ENCODE data around the gene ATP5F1E. TPM values are rescaled to one million over a fixed set of nuclear protein-coding genes. Genes with fewer than 3 reads are reported as not detected.

ATP5F1E gene
- total and polyA plus RNA-seq, 12 donors: 13.3 to 131 (median 55.3) TPM

GRCh38 chr20:59006167-59006863 lies 25.8 kb downstream of the ATP5F1E start:
- intact Hi-C loops (cut with DNase I): no loop called here
- H3K27me3 ChIP-seq: no peaks in the 10 kb centered on the region
- TF ChIP-seq CTCF (IDR thresholded peaks at IDR 0.05) (no peak), POLR2A (IDR thresholded peaks at IDR 0.05) (no peak)
- WGBS, 4 donors: 40 to 90% (median 44%) methylated on average over 10 to 29 of the region's 29 CpGs
- DNase-seq: peak in 3 of 7 donors; percentile 27 to 41 (median 30)
- peaks cover 0 to 8% of the 10 kb centered on the region in 2 donors for H3K36me3 ChIP-seq (replicated peaks in 1 of 2)
- peak overlapping the region in 3 of 4 donors; percentile 28 to 82 (median 38) for H3K4me3 ChIP-seq
- H3K4me1 ChIP-seq (replicated peaks in 1 of 2): peaks cover 17 to 34% of the 10 kb centered on the region in 2 donors
- no peaks in the 10 kb centered on the region for H3K9me3 ChIP-seq (replicated peaks in 1 of 3)
- H3K27ac ChIP-seq: peak overlapping the region; percentile 24 to 87 (median 75)

- 50 to 78% (median 69%) methylated on average over 1 to 3 of the region's 3 CpGs for WGBS, 4 donors
- Histone ChIP-seq H3K9me3 (replicated peaks in 1 of 3) (no peaks in the 10 kb centered on the region), H3K27me3 (no peaks in the 10 kb centered on the region), H3K4me3 (peak overlapping the region in 2 of 4 donors; percentile 38 to 82), H3K4me1 (replicated peaks in 1 of 2) (peaks cover 15 to 34% of the 10 kb centered on the region in 2 donors), H3K36me3 (replicated peaks in 1 of 2) (peaks cover 0 to 13% of the 10 kb centered on the region in 2 donors), H3K27ac (peak overlapping the region in 4 of 5 donors; percentile 68 to 87 (median 80))
- intact Hi-C loops (cut with DNase I): no loop called here
- DNase-seq: no peak
- TF ChIP-seq POLR2A (IDR thresholded peaks at IDR 0.05) (no peak), CTCF (IDR thresholded peaks at IDR 0.05) (no peak)
Observed at GRCh38 chr20:59005523-59006166, 26.5 kb downstream of the ATP5F1E start.

DNA sequence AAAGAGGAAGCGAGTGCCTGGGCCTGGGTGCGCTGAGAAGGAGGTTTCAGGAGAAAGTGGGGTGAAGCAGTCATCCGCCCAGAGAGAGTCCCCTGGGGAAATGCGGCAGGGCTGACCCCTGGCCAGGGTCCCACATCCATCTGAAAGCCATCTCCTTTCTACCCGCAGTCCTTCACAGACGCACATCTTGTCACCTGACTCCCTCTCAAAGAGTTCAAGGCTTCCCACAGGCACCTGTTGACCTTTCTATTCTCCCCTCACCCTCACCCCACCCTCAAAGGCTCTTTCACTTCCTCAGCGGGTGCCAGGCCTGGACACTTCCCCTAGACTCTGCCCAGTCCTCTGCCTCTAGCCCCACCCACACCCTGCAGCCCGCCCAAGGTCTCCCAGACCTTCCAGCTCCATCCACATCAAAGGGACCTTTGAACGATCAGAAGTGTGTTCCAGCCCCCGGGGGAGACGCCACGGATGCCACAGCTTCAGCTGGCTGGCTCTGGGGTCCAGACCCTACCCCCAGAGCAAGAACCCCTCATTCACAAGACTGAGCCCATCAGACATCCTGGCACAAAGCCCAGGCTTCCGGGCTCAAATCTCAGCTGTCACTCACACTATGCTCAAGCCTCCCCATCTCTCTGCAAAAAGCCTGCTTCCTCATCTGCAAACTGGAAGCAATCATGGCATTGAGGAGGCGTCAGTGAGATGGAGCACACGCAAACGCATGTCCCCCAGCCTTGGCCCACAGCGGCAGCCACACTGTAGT lies 27.2 kb downstream of the ATP5F1E start:
- TF ChIP-seq CTCF (IDR thresholded peaks at IDR 0.05) (no peak), POLR2A (IDR thresholded peaks at IDR 0.05) (no peak)
- H3K4me1 ChIP-seq (replicated peaks in 1 of 2): peaks cover 14 to 34% of the 10 kb centered on the region in 2 donors
- peaks cover 0 to 13% of the 10 kb centered on the region in 2 donors for H3K36me3 ChIP-seq (replicated peaks in 1 of 2)
- H3K9me3 ChIP-seq (replicated peaks in 1 of 3): no peaks in the 10 kb centered on the region
- peak; percentile 51 to 80 (median 70) for DNase-seq
- H3K27ac ChIP-seq: peak overlapping the region in 3 of 5 donors; percentile 75 to 87 (median 86)
- peak overlapping the region in 1 of 4 donors; percentile 82 for H3K4me3 ChIP-seq
- intact Hi-C loops (cut with DNase I): no loop called here
- H3K27me3 ChIP-seq: no peaks in the 10 kb centered on the region
- WGBS, 4 donors: 34 to 49% (median 35%) methylated on average over 11 to 17 of the region's 17 CpGs

- Histone ChIP-seq H3K9me3 (replicated peaks in 1 of 3) (no peaks in the 10 kb centered on the region), H3K4me3 (peak overlapping the region in 1 of 4 donors; percentile 26), H3K4me1 (replicated peaks in 1 of 2) (peaks cover 14 to 34% of the 10 kb centered on the region in 2 donors), H3K27ac (peak overlapping the region in 3 of 5 donors; percentile 19 to 87 (median 86)), H3K27me3 (no peaks in the 10 kb centered on the region), H3K36me3 (replicated peaks in 1 of 2) (peaks cover 0 to 15% of the 10 kb centered on the region in 2 donors)
- intact Hi-C loops (cut with DNase I): no loop called here
- 55 to 68% (median 63%) methylated on average over 4 of the region's 4 CpGs for WGBS, 4 donors
- TF ChIP-seq CTCF (IDR thresholded peaks at IDR 0.05) (no peak), POLR2A (IDR thresholded peaks at IDR 0.05) (no peak)
- peak; percentile 37 to 69 (median 55) for DNase-seq
Observed at GRCh38 chr20:59004493-59004762, 27.7 kb downstream of the ATP5F1E start.

Data from adrenal gland (tissue), 12 donors.